Measurements from ENCODE around the gene GAP43.

Gene GAP43

DNA sequence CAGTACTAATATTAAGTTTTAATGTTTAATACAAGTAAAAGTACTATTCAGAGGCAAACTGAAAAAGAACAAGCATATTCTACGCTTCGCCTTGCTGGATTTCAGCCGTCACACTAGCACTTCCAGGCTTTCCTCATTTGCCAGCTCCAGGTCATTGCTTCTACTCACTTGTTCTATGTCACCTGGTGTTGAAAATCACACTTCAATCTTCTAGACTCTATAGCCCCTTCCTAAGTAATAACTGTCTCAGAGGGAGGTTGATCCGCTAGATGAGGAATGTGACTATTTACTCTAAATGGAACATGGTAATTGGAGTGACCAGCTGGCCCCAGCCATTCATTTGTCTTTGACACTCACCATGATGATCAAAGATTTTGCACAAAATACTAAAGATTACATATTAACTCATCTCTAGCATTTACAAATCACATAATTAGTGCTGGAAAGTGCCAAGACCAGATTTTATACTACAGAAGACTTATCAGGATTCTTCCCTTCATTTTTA, 92.0 kb downstream of the GAP43 start:
- TF ChIP-seq, protein P1, sequence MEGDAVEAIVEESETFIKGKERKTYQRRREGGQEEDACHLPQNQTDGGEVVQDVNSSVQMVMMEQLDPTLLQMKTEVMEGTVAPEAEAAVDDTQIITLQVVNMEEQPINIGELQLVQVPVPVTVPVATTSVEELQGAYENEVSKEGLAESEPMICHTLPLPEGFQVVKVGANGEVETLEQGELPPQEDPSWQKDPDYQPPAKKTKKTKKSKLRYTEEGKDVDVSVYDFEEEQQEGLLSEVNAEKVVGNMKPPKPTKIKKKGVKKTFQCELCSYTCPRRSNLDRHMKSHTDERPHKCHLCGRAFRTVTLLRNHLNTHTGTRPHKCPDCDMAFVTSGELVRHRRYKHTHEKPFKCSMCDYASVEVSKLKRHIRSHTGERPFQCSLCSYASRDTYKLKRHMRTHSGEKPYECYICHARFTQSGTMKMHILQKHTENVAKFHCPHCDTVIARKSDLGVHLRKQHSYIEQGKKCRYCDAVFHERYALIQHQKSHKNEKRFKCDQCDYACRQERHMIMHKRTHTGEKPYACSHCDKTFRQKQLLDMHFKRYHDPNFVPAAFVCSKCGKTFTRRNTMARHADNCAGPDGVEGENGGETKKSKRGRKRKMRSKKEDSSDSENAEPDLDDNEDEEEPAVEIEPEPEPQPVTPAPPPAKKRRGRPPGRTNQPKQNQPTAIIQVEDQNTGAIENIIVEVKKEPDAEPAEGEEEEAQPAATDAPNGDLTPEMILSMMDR (IDR thresholded peaks at IDR 0.05), result no peak

DNA sequence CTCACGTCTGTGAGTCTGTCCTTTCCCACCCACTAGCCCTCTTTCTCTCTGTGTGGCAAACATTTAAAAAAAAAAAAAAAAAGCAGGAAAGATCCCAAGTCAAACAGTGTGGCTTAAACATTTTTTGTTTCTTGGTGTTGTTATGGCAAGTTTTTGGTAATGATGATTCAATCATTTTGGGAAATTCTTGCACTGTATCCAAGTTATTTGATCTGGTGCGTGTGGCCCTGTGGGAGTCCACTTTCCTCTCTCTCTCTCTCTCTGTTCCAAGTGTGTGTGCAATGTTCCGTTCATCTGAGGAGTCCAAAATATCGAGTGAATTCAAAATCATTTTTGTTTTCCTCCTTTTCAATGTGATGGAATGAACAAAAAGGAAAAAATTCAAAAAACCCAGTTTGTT, 97.7 kb downstream of the GAP43 start:
- TF ChIP-seq, protein P1 (IDR thresholded peaks at IDR 0.05), result no peak

DNA sequence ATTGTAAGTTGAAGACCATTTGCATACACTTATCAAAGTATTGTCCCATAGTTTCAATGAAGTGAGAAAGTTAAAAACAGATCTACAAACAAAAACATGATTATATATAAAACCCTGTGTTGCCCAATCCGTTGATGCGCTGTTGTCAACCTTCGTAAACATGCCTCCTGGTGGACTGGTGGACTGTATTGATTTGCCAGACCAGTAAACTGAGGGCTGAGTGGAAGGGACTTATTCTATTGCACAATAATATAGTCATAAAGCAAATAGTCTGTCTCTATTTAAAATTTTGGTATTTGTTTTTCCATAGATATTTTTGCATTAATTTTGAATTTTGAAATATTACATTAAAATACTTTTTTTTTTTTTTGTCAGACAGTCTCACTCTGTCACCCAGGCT, 102.5 kb downstream of the GAP43 start:
- TF ChIP-seq, protein P1 (IDR thresholded peaks at IDR 0.05), result no peak

DNA sequence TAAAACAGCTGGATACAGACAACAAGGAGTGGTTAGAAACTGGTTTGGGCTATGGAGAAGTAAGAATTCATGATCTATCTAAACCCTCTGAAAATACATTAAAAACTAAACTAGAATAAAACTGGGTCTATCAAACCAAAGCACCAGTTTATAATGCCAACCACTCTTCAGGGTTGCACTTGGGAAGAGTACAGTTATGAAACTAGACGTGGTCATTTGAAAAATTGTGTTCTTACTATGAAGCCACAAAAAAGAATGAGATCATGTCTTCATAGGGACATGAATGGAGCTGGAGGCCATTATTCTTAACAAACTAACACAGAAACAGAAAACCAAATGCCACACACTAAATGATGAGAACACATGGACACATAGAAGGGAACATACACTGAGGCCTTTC, 103.8 kb downstream of the GAP43 start:
- TF ChIP-seq, protein P1 (IDR thresholded peaks at IDR 0.05), result no peak

DNA sequence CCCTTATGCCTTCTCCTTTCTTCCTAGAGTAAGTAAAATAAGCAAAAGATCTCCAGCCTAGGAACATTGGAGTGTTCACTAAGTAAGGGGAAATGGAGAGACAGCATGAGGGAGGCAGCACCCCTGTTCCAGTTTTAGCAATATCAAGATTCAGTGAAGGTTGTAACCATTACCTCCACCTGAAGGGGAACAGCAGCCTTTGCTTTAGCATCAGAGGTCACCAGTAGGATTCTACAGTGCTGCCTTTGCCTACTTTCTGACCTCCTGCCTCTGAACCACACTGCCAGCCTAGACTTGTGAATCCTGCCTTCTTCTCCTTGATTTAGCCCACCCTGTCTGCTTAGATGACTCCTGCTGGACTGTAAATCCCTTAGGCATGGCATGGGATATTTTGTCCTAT, 104.7 kb downstream of the GAP43 start:
- TF ChIP-seq, protein P1 (IDR thresholded peaks at IDR 0.05), result no peak

DNA sequence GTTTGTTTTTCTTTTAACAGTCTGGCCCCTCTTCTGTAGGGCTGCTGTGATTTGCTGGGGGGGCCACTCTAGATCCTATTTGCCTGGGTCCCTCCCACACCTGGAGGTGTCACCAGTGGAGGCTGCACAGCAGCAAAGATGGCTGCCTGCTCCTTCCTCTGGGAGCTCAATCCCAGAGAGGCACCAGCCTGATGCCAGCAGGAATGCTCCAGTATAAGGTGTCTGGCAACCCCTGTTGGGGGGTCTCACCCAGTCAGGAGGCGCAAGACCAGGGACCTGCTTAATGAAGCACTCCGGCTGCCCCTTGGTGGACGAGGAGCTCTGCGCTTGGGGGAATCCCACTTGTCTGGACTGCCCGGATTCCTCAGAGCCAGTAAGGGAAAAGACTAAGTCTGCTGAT, 118.3 kb downstream of the GAP43 start:
- TF ChIP-seq, protein P1 (IDR thresholded peaks at IDR 0.05), result no peak

DNA sequence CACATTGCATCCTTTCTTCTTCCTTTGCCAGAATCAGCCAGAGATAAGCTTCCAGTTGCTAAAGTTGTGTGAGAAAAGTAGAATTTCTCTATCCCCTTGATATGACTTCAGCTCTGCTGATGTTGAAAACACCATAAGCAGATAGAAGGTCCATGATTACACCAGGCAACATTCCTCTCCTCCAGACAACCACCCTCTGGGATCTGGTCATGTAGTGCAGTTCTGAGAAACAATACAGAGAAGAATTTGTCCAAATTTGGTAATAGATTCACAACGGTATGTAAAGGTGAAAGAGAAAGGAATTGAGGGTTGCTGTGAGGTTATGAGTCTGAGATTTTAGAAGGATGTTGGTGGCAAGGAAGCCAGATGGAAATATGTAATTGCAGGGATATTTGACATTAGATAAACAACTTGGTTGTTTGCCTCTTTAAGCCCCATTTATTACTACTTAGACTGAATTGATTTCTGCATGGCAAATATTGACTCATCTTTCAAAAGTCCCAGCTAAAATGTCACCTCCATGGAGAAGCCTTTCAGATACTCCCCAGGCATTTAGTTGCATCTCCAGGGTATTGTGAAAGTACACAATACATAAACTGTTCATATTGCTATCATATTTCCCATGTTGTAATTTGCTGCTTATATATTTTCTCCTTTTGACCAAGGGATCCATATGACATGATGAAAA, 134.9 kb downstream of the GAP43 start:
- TF ChIP-seq, protein P1 (IDR thresholded peaks at IDR 0.05), result no peak

DNA sequence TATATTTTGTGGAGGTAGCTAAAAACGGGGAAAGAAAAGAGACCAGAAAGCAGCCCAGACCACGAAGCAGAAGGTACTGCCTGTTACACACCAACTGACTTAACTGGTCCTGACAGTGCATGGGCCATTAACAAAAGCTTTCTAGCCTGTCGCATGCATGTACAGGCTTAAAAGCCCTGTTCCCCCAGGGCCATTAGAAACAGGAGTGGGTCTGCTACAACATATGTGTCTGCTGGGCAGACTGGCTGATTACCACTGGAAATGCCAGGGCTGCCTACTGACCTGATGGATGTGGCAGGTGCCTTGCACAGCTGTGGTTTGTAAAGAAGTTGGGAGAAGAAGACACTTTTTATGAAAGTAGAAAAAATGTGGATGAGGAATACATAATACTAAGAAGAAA, 137.4 kb downstream of the GAP43 start:
- TF ChIP-seq, protein P1 (IDR thresholded peaks at IDR 0.05), result no peak
